ENCODE data around the gene GALP. TPM values are rescaled to one million over a fixed set of nuclear protein-coding genes. Genes with fewer than 3 reads are reported as not detected.
"Not testable (repeated sequence)": the region's sequence is repeated elsewhere in the genome, so short reads cannot be mapped to it uniquely, and the experiment has no call there.

Gene GALP
- total and polyA plus RNA-seq, 12 donors: not detected

DNA sequence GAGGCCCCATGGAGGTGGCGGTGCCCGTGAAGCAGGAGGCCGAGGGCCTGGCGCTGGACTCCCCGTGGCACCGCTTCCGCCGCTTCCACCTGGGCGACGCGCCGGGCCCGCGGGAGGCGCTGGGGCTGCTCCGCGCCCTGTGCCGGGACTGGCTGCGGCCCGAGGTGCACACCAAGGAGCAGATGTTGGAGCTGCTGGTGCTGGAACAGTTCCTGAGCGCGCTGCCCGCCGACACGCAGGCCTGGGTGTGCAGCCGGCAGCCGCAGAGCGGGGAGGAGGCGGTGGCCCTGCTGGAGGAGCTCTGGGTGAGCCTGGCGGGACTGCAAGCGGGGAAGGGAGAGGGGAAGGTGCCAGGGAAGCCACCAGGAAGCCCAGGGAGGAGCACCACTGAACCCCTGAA lies 28.9 kb upstream of the GALP start:
- Histone ChIP-seq H3K27ac (no peak overlapping the region), H3K9me3 (no peaks in the 10 kb centered on the region), H3K36me3 (peaks cover 0 to 39% (median 0%) of the 10 kb centered on the region in 9 donors), H3K4me3 (no peak overlapping the region), H3K4me1 (peaks cover 0 to 29% (median 11%) of the 10 kb centered on the region in 9 donors), H3K27me3 (no peaks in the 10 kb centered on the region)
- no peak for ATAC-seq
- WGBS, 2 donors: 96 to 97% methylated on average over 31 of the region's 31 CpGs
- DNase-seq: no peak
- TF ChIP-seq, protein P1, sequence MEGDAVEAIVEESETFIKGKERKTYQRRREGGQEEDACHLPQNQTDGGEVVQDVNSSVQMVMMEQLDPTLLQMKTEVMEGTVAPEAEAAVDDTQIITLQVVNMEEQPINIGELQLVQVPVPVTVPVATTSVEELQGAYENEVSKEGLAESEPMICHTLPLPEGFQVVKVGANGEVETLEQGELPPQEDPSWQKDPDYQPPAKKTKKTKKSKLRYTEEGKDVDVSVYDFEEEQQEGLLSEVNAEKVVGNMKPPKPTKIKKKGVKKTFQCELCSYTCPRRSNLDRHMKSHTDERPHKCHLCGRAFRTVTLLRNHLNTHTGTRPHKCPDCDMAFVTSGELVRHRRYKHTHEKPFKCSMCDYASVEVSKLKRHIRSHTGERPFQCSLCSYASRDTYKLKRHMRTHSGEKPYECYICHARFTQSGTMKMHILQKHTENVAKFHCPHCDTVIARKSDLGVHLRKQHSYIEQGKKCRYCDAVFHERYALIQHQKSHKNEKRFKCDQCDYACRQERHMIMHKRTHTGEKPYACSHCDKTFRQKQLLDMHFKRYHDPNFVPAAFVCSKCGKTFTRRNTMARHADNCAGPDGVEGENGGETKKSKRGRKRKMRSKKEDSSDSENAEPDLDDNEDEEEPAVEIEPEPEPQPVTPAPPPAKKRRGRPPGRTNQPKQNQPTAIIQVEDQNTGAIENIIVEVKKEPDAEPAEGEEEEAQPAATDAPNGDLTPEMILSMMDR (IDR thresholded peaks at IDR 0.05): no peak
- intact Hi-C loops (cut with DNase I): loop anchor here in 3 of 10 donors (5.0 to 10.0 kb wide), 2 partner anchors 40 to 168 kb away; partner anchors contain the start of gene ZSCAN5A (in 2 of the 3)

DNA sequence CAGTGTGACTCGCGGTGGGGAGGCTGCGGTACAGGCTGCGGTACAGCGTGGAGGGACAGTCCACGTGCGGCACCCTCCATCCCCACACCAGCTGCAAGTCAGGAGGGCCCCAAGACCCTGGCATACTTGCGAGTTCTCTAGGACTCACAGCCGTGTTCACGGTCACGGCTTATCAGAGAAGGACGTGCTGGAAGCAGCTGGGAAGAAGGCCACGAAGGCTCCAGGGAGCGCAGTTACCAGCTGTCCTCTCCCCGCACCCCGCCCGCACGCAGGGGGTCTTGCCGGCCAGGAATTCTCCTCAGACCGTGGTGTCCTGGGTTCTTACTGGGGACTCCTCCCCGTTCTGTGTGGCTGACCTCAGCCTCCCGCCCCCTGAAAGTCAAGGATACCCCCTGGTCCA lies 28.5 kb upstream of the GALP start:
- Histone ChIP-seq H3K36me3 (peaks cover 0 to 39% (median 0%) of the 10 kb centered on the region in 9 donors), H3K9me3 (no peaks in the 10 kb centered on the region), H3K27ac (no peak overlapping the region), H3K4me3 (no peak overlapping the region), H3K4me1 (peaks cover 0 to 25% (median 7%) of the 10 kb centered on the region in 9 donors), H3K27me3 (no peaks in the 10 kb centered on the region)
- no peak for ATAC-seq
- TF ChIP-seq, protein P1 (IDR thresholded peaks at IDR 0.05): no peak
- WGBS, 2 donors: 85 to 90% methylated on average over 22 of the region's 22 CpGs
- no peak for DNase-seq
- intact Hi-C loops (cut with DNase I): loop anchor here in 3 of 10 donors (5.0 to 10.0 kb wide), 2 partner anchors 40 to 167 kb away; partner anchors contain the start of gene ZSCAN5A (in 2 of the 3)

DNA sequence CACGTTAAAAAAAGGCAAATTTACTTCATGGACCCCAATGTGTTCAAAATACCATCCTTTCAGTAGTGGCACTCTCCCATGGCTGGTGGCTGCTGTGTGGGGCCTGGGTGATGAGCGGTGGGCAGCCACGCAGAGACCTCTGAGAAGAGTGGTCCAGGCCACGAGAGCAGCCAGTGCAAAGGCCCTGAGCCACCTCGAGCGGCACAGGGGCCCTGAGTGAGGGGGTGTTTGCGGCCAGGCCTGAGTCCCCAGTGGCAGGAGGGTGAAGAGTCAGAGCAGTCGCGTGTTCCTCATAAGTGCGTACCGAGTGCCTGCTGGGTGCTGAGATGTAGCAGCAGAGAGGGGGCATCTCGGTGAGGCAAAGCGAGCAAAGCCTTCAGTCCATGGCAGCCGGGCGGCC lies 27.7 kb upstream of the GALP start:
- no peaks in the 10 kb centered on the region for H3K27me3 ChIP-seq
- H3K36me3 ChIP-seq: peaks cover 0 to 39% (median 0%) of the 10 kb centered on the region in 9 donors
- 96 to 97% methylated on average over 15 of the region's 15 CpGs for WGBS, 2 donors
- H3K27ac ChIP-seq: no peak overlapping the region
- DNase-seq (no peak), ATAC-seq (peak in 2 of 8 donors; percentile 7 to 9)
- no peaks in the 10 kb centered on the region for H3K9me3 ChIP-seq
- no peak overlapping the region for H3K4me3 ChIP-seq
- TF ChIP-seq, protein P1 (IDR thresholded peaks at IDR 0.05): no peak
- peaks cover 0 to 20% (median 6%) of the 10 kb centered on the region in 9 donors for H3K4me1 ChIP-seq
- intact Hi-C loops (cut with DNase I): loop anchor here in 3 of 10 donors (5.0 to 10.0 kb wide), 2 partner anchors 41 to 167 kb away; partner anchors contain the start of gene ZSCAN5A (in 2 of the 3)

DNA sequence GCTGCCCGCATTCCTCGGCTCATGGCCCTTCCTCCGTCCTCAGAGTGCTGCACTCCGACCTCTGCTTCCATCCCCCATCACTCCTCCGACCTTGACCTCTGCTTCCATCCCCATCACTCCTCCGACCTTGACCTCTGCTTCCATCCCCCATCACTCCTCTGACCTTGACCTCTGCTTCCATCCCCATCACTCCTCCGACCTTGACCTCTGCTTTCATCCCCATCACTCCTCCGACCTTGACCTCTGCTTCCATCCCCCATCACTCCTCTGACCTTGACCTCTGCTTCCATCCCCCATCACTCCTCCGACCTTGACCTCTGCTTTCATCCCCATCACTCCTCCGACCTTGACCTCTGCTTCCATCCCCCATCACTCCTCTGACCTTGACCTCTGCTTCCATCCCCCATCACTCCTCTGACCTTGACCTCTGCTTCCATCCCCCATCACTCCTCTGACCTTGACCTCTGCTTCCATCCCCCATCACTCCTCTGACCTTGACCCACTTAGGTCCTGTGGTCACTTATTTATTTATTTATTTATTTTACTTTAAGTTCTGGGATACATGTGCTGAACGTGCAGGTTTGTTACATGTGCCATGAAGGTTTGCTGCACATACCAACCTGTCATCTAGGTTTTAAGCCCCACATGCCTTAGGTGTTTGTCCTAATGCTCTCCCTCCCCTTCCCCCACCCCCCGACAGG lies 26.7 kb upstream of the GALP start:
- peaks cover 0 to 45% (median 0%) of the 10 kb centered on the region in 9 donors for H3K36me3 ChIP-seq
- 95 to 97% methylated on average over 12 of the region's 12 CpGs for WGBS, 2 donors
- not testable (repeated sequence) for H3K4me3 ChIP-seq, H3K9me3 ChIP-seq, DNase-seq, H3K27me3 ChIP-seq, ATAC-seq
- intact Hi-C loops (cut with DNase I): loop anchor here in 3 of 10 donors (5.0 to 10.0 kb wide), 2 partner anchors 42 to 166 kb away; partner anchors contain the start of gene ZSCAN5A (in 2 of the 3)
- H3K4me1 ChIP-seq: peaks cover 0 to 26% (median 4%) of the 10 kb centered on the region in 9 donors
- H3K27ac ChIP-seq: peak overlapping the region in 6 of 10 donors; percentile 25 to 74 (median 60)

Measured in heart right ventricle (tissue), 16 donors.